ENCODE measurements around the gene USP49. TPM values are rescaled to one million over a fixed set of nuclear protein-coding genes. Genes with fewer than 3 reads are reported as not detected.

Gene USP49
- total RNA-seq, 1 experiment from 2014 or later: 6.9 TPM

GRCh38 chr6:41840326-41840725, 54.8 kb downstream of the USP49 start:
- Histone ChIP-seq H3K27ac (ENCODE audit: low read depth, low read length) (no peak overlapping the region), H3K4me1 (ENCODE audit: control insufficient read depth in 1 of 2, insufficient read depth in 2 of 2, low read length in 2 of 2) (no peaks in the 10 kb centered on the region), H3K9me2 (ENCODE audit: insufficient read depth) (no peaks in the 10 kb centered on the region), H3K9ac (ENCODE audit: low read length) (no peak overlapping the region), H4K20me1 (ENCODE audit: insufficient read depth) (no peaks in the 10 kb centered on the region), H3K36me3 (ENCODE audit: control insufficient read depth in 1 of 2, insufficient read depth in 2 of 2, low read length in 2 of 2) (no peaks in the 10 kb centered on the region), H3K9me3 (ENCODE audit: control insufficient read depth in 1 of 2, insufficient read depth in 1 of 2, low read depth in 1 of 2, low read length in 2 of 2) (no peaks in the 10 kb centered on the region), H3K27me3 (ENCODE audit: insufficient read depth, low read length) (no peaks in the 10 kb centered on the region), H3K79me2 (ENCODE audit: insufficient read depth, low read length) (no peaks in the 10 kb centered on the region), H3K4me3 (replicated peaks in 1 of 2; ENCODE audit: low read depth in 1 of 2, low read length in 2 of 2) (no peak overlapping the region), H2AFZ (ENCODE audit: low read depth, low read length, poor library complexity, severe bottlenecking) (no peak overlapping the region), H3K4me2 (ENCODE audit: low read length) (no peak overlapping the region)
- no peak for DNase-seq (ENCODE audit: low read depth, low spot score)
- no peak for ATAC-seq
- BruUV-seq (replicated peaks): no TSS peak
- intact Hi-C loops (cut with micrococcal nuclease): no loop called here
- ChIA-PET CTCF (no interaction called here), RAD21 (ENCODE audit: low non-redundant PET in 1 of 2, low total read pairs in 2 of 2, uncharacterized antibody in 2 of 2, unreplicated experiment in 2 of 2) (no interaction called here), POLR2A (no interaction called here)
- no peak for TF ChIP-seq ZFX (IDR thresholded peaks at IDR 0.05)
- TF ChIP-seq FOSL1 (IDR thresholded peaks at IDR 0.05; ENCODE audit: low read depth): no peak
- no peak for TF ChIP-seq EZH2 (IDR thresholded peaks at IDR 0.05)
- TF ChIP-seq RAD21 (IDR thresholded peaks at IDR 0.05; ENCODE audit: low read depth): no peak
- no peak for TF ChIP-seq ZBTB33 (IDR thresholded peaks at IDR 0.05; ENCODE audit: extremely low read depth, insufficient replicate concordance, low read length)
- no peak for TF ChIP-seq CEBPB (IDR thresholded peaks at IDR 0.05; ENCODE audit: low read depth)
- TF ChIP-seq ELF1 (IDR thresholded peaks at IDR 0.05; ENCODE audit: borderline replicate concordance, low read depth): no peak
- no peak for TF ChIP-seq POLR2A (IDR thresholded peaks at IDR 0.05; ENCODE audit: borderline replicate concordance, extremely low read depth, insufficient read depth, insufficient read length)
- no peak for TF ChIP-seq JUND (IDR thresholded peaks at IDR 0.05)

- no peak overlapping the region for H3K4me2 ChIP-seq (ENCODE audit: low read length)
- ATAC-seq: no peak
- CTCF ChIA-PET: no interaction called here
- peaks cover 4% of the 10 kb centered on the region; the same call in 1 of the 2 replicates for H3K9me2 ChIP-seq (ENCODE audit: insufficient read depth)
- H3K36me3 ChIP-seq (ENCODE audit: control insufficient read depth in 1 of 2, insufficient read depth in 2 of 2, low read length in 2 of 2): no peaks in the 10 kb centered on the region
- H3K4me1 ChIP-seq (ENCODE audit: control insufficient read depth in 1 of 2, insufficient read depth in 2 of 2, low read length in 2 of 2): no peaks in the 10 kb centered on the region
- no peak overlapping the region for H3K4me3 ChIP-seq (replicated peaks in 1 of 2; ENCODE audit: low read depth in 1 of 2, low read length in 2 of 2)
- intact Hi-C loops (cut with micrococcal nuclease): no loop called here
- DNase-seq (ENCODE audit: low read depth, low spot score): no peak
- H2AFZ ChIP-seq (ENCODE audit: low read depth, low read length, poor library complexity, severe bottlenecking): no peak overlapping the region
- BruUV-seq (replicated peaks): no TSS peak
- H4K20me1 ChIP-seq (ENCODE audit: insufficient read depth): no peaks in the 10 kb centered on the region
- no peak for TF ChIP-seq JUND (IDR thresholded peaks at IDR 0.05)
- H3K27me3 ChIP-seq (ENCODE audit: insufficient read depth, low read length): no peaks in the 10 kb centered on the region
- no peak overlapping the region for H3K27ac ChIP-seq (ENCODE audit: low read depth, low read length)
- H3K9me3 ChIP-seq (ENCODE audit: control insufficient read depth in 1 of 2, insufficient read depth in 1 of 2, low read depth in 1 of 2, low read length in 2 of 2): no peaks in the 10 kb centered on the region
- POLR2A ChIA-PET: no interaction called here
- RAD21 ChIA-PET (ENCODE audit: low non-redundant PET in 1 of 2, low total read pairs in 2 of 2, uncharacterized antibody in 2 of 2, unreplicated experiment in 2 of 2): no interaction called here
- H3K79me2 ChIP-seq (ENCODE audit: insufficient read depth, low read length): no peaks in the 10 kb centered on the region
- no peak overlapping the region for H3K9ac ChIP-seq (ENCODE audit: low read length)
Measured at GRCh38 chr6:41836660-41837052, 58.5 kb downstream of the USP49 start.

All from HCT116 (cell line).